Activated CD4-positive, alpha-beta T cell treated with anti-CD3 and anti-CD28 coated beads, Interleukin-2, amount 10 ng/mL, durations not matched to agents 7 days and 5 days (primary cell): Measurements from ENCODE around the gene HEPACAM. TPM values are rescaled to one million over a fixed set of nuclear protein-coding genes. Genes with fewer than 3 reads are reported as not detected.

ENCODE experiments used
- CTCF ChIA-PET: fragments of 350-600 bp; sonication (Branson Sonifier 250); formaldehyde crosslinking; loops from one replicate; lab custom pipeline; 2021; ENCODE audit warnings: antibody characterized with exemption; lab: Charles Lee
- POLR2A ChIA-PET: fragments of 350-600 bp; sonication (Branson Sonifier 250); formaldehyde crosslinking; loops from one replicate; lab custom pipeline; 2021; ENCODE audit warnings: antibody characterized with exemption; lab: Charles Lee
- DNase-seq: peaks from one replicate; pipeline ENCODE4 v3.0.0-alpha.2; 2020
- H3K27ac Mint-ChIP-seq: one replicate; pipeline ENCODE4 v1.8.0; 2021; ENCODE audit warnings: mild to moderate bottlenecking, moderate library complexity, mixed read lengths
- H3K27me3 Mint-ChIP-seq: one replicate; pipeline ENCODE4 v1.8.0; 2021; ENCODE audit warnings: mixed read lengths
- H3K36me3 Mint-ChIP-seq: one replicate; pipeline ENCODE4 v1.8.0; 2021; ENCODE audit warnings: low read depth, mixed read lengths
- H3K4me1 Mint-ChIP-seq: one replicate; pipeline ENCODE4 v1.8.0; 2021; ENCODE audit warnings: mixed read lengths
- H3K4me3 Mint-ChIP-seq: one replicate; pipeline ENCODE4 v1.8.0; 2021; ENCODE audit warnings: mild to moderate bottlenecking, moderate library complexity, mixed read lengths
- H3K9me3 Mint-ChIP-seq: one replicate; pipeline ENCODE4 v1.8.0; 2021; ENCODE audit warnings: mixed read lengths
- total RNA-seq, 2 experiments: library from RNA; stranded (reverse); gene quantifications; one replicate each; pipeline ENCODE4 v1.2.3, GENCODE V29; 2021

HEPACAM gene
- total RNA-seq, 2 experiments from 2014 or later = not detected

DNA sequence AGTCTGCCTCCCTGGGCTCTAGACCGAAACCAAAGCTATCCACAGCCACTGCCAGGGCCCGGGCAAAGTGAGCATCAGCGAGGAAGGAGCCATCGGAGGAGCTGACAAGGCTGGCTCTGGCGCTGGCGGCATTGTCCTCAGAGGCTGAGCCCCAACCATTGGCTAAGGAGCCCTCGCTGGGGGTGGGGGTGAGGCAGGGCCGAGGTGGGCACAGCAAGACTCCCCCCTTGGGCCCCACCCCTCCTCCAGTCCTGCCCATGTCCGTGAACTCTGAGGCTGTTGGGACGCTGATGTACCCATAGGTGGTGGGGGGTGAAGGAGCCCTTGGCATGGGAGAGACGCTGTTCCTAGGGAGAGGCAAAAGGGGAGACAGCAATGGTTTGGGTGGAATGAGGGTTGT, 49.4 kb downstream of the HEPACAM start:
- Mint-ChIP-seq H3K4me3 (no peak overlapping the region), H3K27ac (no peak overlapping the region), H3K4me1 (no peaks in the 10 kb centered on the region), H3K36me3 (no peaks in the 10 kb centered on the region), H3K9me3 (no peaks in the 10 kb centered on the region), H3K27me3 (peaks cover 2% of the 10 kb centered on the region)
- POLR2A ChIA-PET = no interaction called here
- no peak for DNase-seq
- CTCF ChIA-PET = interaction anchor here (1.2 to 1.9 kb wide), 2 partner anchors 10 to 51 kb away, joined by 3 to 10 read pairs; no protein-coding TSS in a partner anchor

DNA sequence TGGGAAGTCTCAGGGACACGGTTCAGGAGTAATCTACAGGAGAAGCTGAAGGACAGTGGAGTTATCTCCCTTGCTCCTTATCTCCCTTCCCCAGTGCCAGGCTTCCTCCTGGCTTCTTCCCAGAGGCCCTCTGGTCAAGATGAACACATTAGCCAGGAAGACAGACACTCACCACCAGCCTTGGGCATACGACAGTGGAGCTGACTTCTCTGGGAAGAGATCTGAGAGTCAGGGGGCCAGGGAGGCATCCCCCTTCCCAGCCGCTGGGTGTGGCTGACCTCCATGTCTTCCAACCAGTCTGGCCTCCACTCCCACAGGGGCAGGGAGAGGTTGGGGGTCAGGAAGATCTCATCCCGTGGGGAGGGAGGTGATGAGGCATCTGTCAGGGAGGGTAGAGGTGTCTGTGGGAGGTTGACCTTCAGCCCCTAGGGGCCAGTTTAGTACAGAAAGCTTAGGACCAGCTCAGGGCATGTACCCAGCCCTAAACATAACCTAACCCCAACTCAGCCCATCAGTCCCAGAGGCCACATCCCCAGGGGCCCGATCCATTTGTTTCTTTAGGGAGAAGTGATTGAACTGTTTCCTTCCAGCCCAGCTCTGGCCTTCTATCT, 50.9 kb downstream of the HEPACAM start:
- POLR2A ChIA-PET = no interaction called here
- H3K27me3 Mint-ChIP-seq = peaks cover 2% of the 10 kb centered on the region
- H3K9me3 Mint-ChIP-seq = no peaks in the 10 kb centered on the region
- no peaks in the 10 kb centered on the region for H3K4me1 Mint-ChIP-seq
- CTCF ChIA-PET = no interaction called here
- H3K36me3 Mint-ChIP-seq = no peaks in the 10 kb centered on the region
- no peak overlapping the region for H3K27ac Mint-ChIP-seq
- no peak for DNase-seq
- no peak overlapping the region for H3K4me3 Mint-ChIP-seq

- Mint-ChIP-seq H3K27ac (no peak overlapping the region), H3K36me3 (no peaks in the 10 kb centered on the region), H3K4me3 (no peak overlapping the region), H3K4me1 (no peaks in the 10 kb centered on the region), H3K27me3 (no peaks in the 10 kb centered on the region), H3K9me3 (no peaks in the 10 kb centered on the region)
- CTCF ChIA-PET = no interaction called here
- POLR2A ChIA-PET = no interaction called here
- no peak for DNase-seq
Observed at GRCh38 chr11:124884340-124884739, 51.5 kb downstream of the HEPACAM start.

DNA sequence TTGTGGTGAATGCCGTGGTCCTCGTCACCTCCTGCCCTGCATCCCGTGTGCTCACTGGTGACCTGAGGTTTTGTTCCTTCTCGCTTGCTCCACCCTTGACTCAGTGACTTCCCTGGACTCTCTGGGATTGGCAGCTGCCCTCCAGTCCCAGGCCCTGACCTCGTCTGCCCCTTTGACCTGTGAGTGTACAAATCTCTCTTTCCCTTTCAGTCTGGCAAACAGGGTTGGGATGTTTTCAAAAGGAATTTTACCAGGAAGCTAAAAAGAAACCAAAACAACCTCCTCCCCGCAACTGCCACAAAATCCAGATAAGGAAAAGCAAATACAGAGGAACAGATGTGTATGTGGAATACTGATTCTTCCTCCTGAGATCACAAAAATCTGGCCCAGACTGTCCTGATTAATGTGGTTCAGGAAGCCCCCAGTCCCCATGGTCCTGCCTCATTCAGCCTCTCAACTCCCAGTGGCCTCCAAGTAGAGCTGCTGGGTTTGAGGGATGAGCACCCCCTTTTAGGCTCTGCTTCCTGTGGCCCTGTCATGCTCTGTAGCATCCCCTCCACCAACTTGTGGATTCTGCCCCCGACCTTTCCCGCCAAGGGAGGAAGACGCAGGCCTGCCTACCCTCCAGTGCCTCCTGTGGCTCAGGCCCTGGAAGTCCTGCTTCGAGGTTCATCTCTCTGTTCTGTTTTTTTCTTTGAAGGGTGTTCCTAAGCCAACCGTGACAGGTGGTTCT, 53.3 kb downstream of the HEPACAM start:
- DNase-seq = no peak
- POLR2A ChIA-PET = no interaction called here
- Mint-ChIP-seq H3K36me3 (no peaks in the 10 kb centered on the region), H3K27me3 (no peaks in the 10 kb centered on the region), H3K27ac (no peak overlapping the region), H3K4me1 (peaks cover 3% of the 10 kb centered on the region), H3K9me3 (no peaks in the 10 kb centered on the region), H3K4me3 (no peak overlapping the region)
- CTCF ChIA-PET = interaction anchor here (0.8 to 1.1 kb wide), 2 partner anchors 8 to 44 kb away, joined by 3 read pairs; no protein-coding TSS in a partner anchor

GRCh38 chr11:124880958-124881357, 54.9 kb downstream of the HEPACAM start:
- Mint-ChIP-seq H3K4me3 (no peak overlapping the region), H3K27me3 (no peaks in the 10 kb centered on the region), H3K9me3 (no peaks in the 10 kb centered on the region), H3K36me3 (no peaks in the 10 kb centered on the region), H3K4me1 (peaks cover 16% of the 10 kb centered on the region), H3K27ac (no peak overlapping the region)
- ChIA-PET POLR2A (no interaction called here), CTCF (no interaction called here)
- no peak for DNase-seq

GRCh38 chr11:124880290-124880611, 55.6 kb downstream of the HEPACAM start:
- Mint-ChIP-seq H3K27ac (no peak overlapping the region), H3K9me3 (no peaks in the 10 kb centered on the region), H3K4me1 (peaks cover 19% of the 10 kb centered on the region), H3K36me3 (no peaks in the 10 kb centered on the region), H3K4me3 (no peak overlapping the region), H3K27me3 (peaks cover 6% of the 10 kb centered on the region)
- ChIA-PET POLR2A (interaction anchor here (0.6 kb wide), 1 partner anchor 47 kb away, joined by 5 read pairs; no protein-coding TSS in a partner anchor), CTCF (interaction anchor here (1.5 kb wide), 1 partner anchor 10 kb away, joined by 5 read pairs; no protein-coding TSS in a partner anchor)
- DNase-seq = no peak

DNA sequence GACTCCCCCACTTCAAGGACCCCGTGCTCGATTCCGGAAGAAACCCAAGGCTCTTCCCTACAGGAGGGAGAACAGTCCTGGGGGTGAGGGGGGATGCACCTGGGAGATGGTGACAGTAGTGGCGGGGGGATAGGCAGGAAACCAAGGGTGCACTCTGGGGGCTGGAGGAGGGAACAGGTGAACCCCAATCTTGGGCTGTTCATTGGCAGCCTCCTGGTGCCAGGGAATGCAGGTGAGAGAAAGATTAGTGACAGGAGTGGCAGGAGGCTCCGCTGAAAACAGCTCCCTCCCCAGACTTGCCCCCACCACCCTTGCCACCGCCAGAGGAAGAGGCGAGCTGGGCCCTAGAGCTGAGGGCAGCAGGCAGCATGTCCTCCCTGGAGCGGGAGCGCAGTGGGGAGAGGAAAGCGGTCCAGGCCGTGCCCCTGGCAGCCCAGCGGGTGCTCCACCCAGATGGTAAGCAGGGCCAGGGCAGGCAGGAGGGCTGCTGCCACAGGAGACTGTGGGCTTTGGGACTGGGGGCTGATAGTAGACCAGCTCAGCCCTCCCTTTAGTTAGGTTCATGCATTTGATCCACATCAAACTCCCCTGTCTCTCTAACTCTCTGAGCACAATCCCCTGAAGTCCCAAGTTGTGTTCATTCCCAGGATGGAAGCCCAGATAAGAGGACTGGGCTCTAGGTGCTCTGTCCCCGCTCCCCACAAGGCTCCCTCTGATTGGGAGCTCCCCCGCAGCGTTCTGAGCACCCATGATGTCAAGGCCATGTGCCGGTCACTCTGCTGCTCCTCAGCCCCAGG, 56.2 kb downstream of the HEPACAM start:
- Mint-ChIP-seq H3K4me3 (no peak overlapping the region), H3K4me1 (peaks cover 19% of the 10 kb centered on the region), H3K9me3 (no peaks in the 10 kb centered on the region), H3K27ac (no peak overlapping the region), H3K36me3 (no peaks in the 10 kb centered on the region), H3K27me3 (peaks cover 10% of the 10 kb centered on the region)
- POLR2A ChIA-PET = interaction anchor here (0.6 kb wide), 1 partner anchor 47 kb away, joined by 5 read pairs; no protein-coding TSS in a partner anchor
- CTCF ChIA-PET = interaction anchor here (1.5 kb wide), 1 partner anchor 10 kb away, joined by 5 read pairs; no protein-coding TSS in a partner anchor
- no peak for DNase-seq

DNA sequence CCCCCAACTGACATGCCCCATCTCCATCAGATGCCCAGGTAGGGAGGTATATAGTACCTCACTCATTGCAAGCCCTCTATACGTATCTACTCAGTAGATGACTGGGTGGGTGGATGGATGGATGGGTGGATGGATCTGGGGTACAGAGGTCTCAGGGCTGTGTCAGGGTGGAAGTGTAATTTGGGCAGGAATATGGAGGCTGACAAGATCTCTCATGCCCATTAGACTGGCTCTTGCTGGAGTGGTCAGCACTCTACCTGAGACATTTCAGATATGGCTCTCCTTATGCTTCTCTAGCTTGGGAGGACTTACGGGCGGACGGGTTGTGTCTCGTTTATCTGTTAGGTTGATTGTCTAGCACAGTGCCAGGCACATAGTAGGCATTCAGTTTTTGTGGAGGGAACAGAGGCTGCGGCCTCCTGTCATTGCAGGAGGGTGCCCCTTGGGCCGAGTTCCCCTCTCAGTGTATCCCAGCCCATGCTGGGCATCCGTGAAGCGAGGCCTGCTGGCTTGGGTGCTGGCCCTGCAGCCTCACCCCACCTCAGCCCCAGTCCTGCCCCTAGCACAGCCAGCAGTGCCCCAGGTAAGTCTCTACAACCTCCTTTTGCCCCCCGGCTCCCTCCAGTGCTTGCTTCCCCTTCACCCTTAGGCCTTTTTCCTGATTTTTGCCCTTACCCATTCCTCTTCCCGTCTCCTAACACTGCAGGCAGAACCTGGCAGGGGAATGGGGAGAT, 56.9 kb downstream of the HEPACAM start:
- H3K9me3 Mint-ChIP-seq = no peaks in the 10 kb centered on the region
- no peak overlapping the region for H3K27ac Mint-ChIP-seq
- no peaks in the 10 kb centered on the region for H3K36me3 Mint-ChIP-seq
- H3K27me3 Mint-ChIP-seq = peaks cover 17% of the 10 kb centered on the region
- H3K4me1 Mint-ChIP-seq = peaks cover 19% of the 10 kb centered on the region
- DNase-seq = no peak
- POLR2A ChIA-PET = no interaction called here
- CTCF ChIA-PET = interaction anchor here (1.5 kb wide), 1 partner anchor 9 kb away, joined by 5 read pairs; no protein-coding TSS in a partner anchor
- no peak overlapping the region for H3K4me3 Mint-ChIP-seq

- no peak for DNase-seq
- CTCF ChIA-PET = no interaction called here
Observed at GRCh38 chr11:124877910-124878758, 57.7 kb downstream of the HEPACAM start.

GRCh38 chr11:124877631-124877909, 58.3 kb downstream of the HEPACAM start:
- Mint-ChIP-seq H3K4me3 (peak overlapping the region; percentile 75), H3K36me3 (no peaks in the 10 kb centered on the region), H3K9me3 (no peaks in the 10 kb centered on the region), H3K27me3 (peaks cover 26% of the 10 kb centered on the region), H3K4me1 (peaks cover 19% of the 10 kb centered on the region), H3K27ac (peak overlapping the region; percentile 48)
- no peak for DNase-seq
- POLR2A ChIA-PET = no interaction called here
- CTCF ChIA-PET = no interaction called here

More at GRCh38 chr11:124877910-124878758, 57.7 kb downstream of the HEPACAM start:
- Mint-ChIP-seq H3K4me1 (peaks cover 19% of the 10 kb centered on the region), H3K9me3 (no peaks in the 10 kb centered on the region), H3K27ac (no peak overlapping the region), H3K4me3 (peak overlapping the region; percentile 26), H3K27me3 (peaks cover 22% of the 10 kb centered on the region), H3K36me3 (no peaks in the 10 kb centered on the region)
- POLR2A ChIA-PET = no interaction called here

DNA sequence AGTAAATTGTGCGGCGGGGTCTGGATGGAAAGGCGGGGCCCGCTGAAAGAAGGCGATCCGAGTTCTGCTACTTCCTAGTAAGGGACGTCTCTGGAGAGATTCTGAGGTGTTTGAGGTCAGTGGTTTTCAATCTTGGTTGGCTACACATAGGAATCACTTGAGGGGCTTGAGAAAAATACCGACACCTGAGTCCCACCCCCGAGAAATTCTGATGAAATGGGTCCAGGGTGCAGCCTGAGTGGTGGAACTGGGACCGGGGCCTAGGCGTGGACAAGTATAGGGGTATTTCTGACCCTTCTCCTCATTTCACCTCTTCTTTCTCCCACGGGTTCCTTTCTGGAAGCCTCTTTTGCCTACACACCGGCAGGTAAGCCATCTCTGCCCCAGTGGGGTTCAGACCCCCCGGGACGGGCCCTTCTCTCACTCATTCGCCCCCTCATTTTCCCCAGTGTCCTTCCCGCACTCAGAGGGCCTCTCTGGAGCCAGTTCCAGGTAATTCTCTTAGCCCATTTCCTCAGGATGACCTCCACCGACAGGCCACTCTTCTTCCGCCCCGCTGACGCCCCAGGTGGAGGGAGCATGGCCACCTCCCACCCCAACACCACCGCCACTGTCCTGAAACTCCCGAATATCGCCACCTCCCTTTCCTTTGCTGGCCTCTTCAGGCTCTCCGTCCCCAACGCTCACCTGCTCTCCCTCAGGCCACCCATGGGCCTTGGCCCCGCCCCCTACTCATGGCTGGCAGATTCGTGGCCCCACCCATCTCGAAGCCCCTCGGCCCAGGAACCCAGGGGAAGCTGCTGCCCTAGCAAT, 58.8 kb downstream of the HEPACAM start:
- Mint-ChIP-seq H3K4me1 (peaks cover 19% of the 10 kb centered on the region), H3K27ac (peak overlapping the region; percentile 90), H3K4me3 (peak overlapping the region; percentile 75), H3K36me3 (no peaks in the 10 kb centered on the region), H3K9me3 (no peaks in the 10 kb centered on the region), H3K27me3 (peaks cover 32% of the 10 kb centered on the region)
- no peak for DNase-seq
- ChIA-PET POLR2A (interaction anchor here (0.6 to 1.2 kb wide), 2 partner anchors 72 to 76 kb away, joined by 3 read pairs; no protein-coding TSS in a partner anchor), CTCF (interaction anchor here (0.5 to 1.5 kb wide), 22 partner anchors 10 to 265 kb away, joined by 3 to 13 read pairs (median 4); partner anchors contain the start of genes CCDC15, ROBO4 and TBRG1)
